Fibroblast of mammary gland (primary cell): Measurements from ENCODE around the gene UNC93B1.
"Not testable (repeated sequence)": the region's sequence is repeated elsewhere in the genome, so short reads cannot be mapped to it uniquely, and the experiment has no call there.

Source experiments
- DNase-seq: peaks from one replicate; pipeline ENCODE4 v3.0.0-alpha.2; 2010; ENCODE audit warnings: low read depth
- H3K4me3 ChIP-seq: 2 replicates; pipeline ENCODE4 v1.5.1; 2011; ENCODE audit warnings: low read depth, mild to moderate bottlenecking, low read length, moderate library complexity; ENCODE audit not compliant: control insufficient read depth

The UNC93B1 gene

GRCh38 chr11:67954971-67955370 lies 48.9 kb downstream of the UNC93B1 start:
- H3K4me3 ChIP-seq = not testable (repeated sequence)

GRCh38 chr11:67954251-67954650 lies 49.6 kb downstream of the UNC93B1 start:
- not testable (repeated sequence) for H3K4me3 ChIP-seq, DNase-seq

More at GRCh38 chr11:67954971-67955370, 48.9 kb downstream of the UNC93B1 start:
- DNase-seq = not testable (repeated sequence)

- not testable (repeated sequence) for DNase-seq, H3K4me3 ChIP-seq
Observed at GRCh38 chr11:67950705-67951104, 53.2 kb downstream of the UNC93B1 start.

GRCh38 chr11:67947785-67948184 lies 56.1 kb downstream of the UNC93B1 start:
- H3K4me3 ChIP-seq, DNase-seq: not testable (repeated sequence)

- DNase-seq, H3K4me3 ChIP-seq: not testable (repeated sequence)
Observed at GRCh38 chr11:67946403-67946802, 57.5 kb downstream of the UNC93B1 start.

GRCh38 chr11:67943406-67943805 lies 60.5 kb downstream of the UNC93B1 start:
- not testable (repeated sequence) for H3K4me3 ChIP-seq, DNase-seq
